Measurements from ENCODE around the gene DDX28. TPM values are rescaled to one million over a fixed set of nuclear protein-coding genes. Genes with fewer than 3 reads are reported as not detected.

The DDX28 gene
- total and polyA plus RNA-seq, 2 donors (not counting 3 experiments of a cell fraction or from before 2014, with no cell fraction given): 8.4 to 12.5 TPM

GRCh38 chr16:68003031-68003430 is 20.0 kb downstream of the DDX28 start:
- H3K27me3 ChIP-seq (ENCODE audit: control insufficient read depth in 2 of 2, insufficient read depth in 2 of 2, low read length in 2 of 2): no peaks in the 10 kb centered on the region
- no peak overlapping the region for H3K9ac ChIP-seq (replicated peaks; ENCODE audit: extremely low read depth, insufficient read depth, low read length)
- intact Hi-C loops (cut with micrococcal nuclease): no loop called here
- no peak for FAIRE-seq
- dilution Hi-C loops (cut with MboI; ENCODE audit: extremely low pct_ligation_motif_present, low sequenced_read_pairs): no loop called here
- no peak for DNase-seq (ENCODE audit: low read depth, low spot score)
- H3K4me1 ChIP-seq (ENCODE audit: control insufficient read depth, extremely low read depth, insufficient read depth, low read length): peaks cover 12% of the 10 kb centered on the region
- BruUV-seq (replicated peaks): no TSS peak
- TF ChIP-seq MAX (IDR thresholded peaks at IDR 0.05; ENCODE audit: insufficient read depth, insufficient read length) (no peak), MYC (IDR thresholded peaks at IDR 0.05; ENCODE audit: low read depth, low read length) (no peak), GATA2 (IDR thresholded peaks at IDR 0.05; ENCODE audit: insufficient read depth, insufficient read length, low read depth, low read length) (no peak), CTCF (IDR thresholded peaks at IDR 0.05; ENCODE audit: extremely low read depth in 1 of 2, insufficient read depth in 1 of 2, low read depth in 1 of 2, low read length in 2 of 2) (no peak), JUN (IDR thresholded peaks at IDR 0.05; ENCODE audit: borderline replicate concordance, insufficient read depth, insufficient read length, low read depth) (no peak), EZH2 (IDR thresholded peaks at IDR 0.05; ENCODE audit: borderline replicate concordance, low read depth, low read length, severe bottlenecking) (no peak), POLR2A (IDR thresholded peaks at IDR 0.05; ENCODE audit: low read depth, low read length) (no peak), FOS (IDR thresholded peaks at IDR 0.05; ENCODE audit: borderline replicate concordance, insufficient read depth, low read length) (no peak), POLR2AphosphoS5 (IDR thresholded peaks at IDR 0.05; ENCODE audit: insufficient read depth, low read depth, low read length) (no peak)
- no peaks in the 10 kb centered on the region for H3K36me3 ChIP-seq (ENCODE audit: control insufficient read depth in 2 of 2, extremely low read depth in 1 of 2, insufficient read depth in 2 of 2, low read length in 2 of 2)
- H2AFZ ChIP-seq (ENCODE audit: low read depth, low read length): no peak overlapping the region
- no peaks in the 10 kb centered on the region for H3K9me3 ChIP-seq (replicated peaks; ENCODE audit: control insufficient read depth, insufficient read depth, low read length)
- no peak overlapping the region for H3K4me3 ChIP-seq (replicated peaks in 1 of 3; ENCODE audit: insufficient read depth in 1 of 3, low read depth in 1 of 3, low read length in 3 of 3)
- no peaks in the 10 kb centered on the region for H4K20me1 ChIP-seq (replicated peaks; ENCODE audit: control insufficient read depth, extremely low read depth, insufficient read depth, low read length)
- ChIA-PET CTCF (interaction anchor here (1.4 to 4.4 kb wide), 4 partner anchors 11 to 38 kb away, joined by 3 to 22 read pairs (median 4); no protein-coding TSS in a partner anchor), POLR2A (no interaction called here)
- H3K4me2 ChIP-seq (ENCODE audit: insufficient read depth, low read length): no peak overlapping the region
- no peaks in the 10 kb centered on the region for H3K9me1 ChIP-seq (replicated peaks; ENCODE audit: control insufficient read depth, extremely low read depth, insufficient read depth, low read length)
- H3K79me2 ChIP-seq (ENCODE audit: control insufficient read depth, insufficient read depth, low read length): no peaks in the 10 kb centered on the region
- H3K27ac ChIP-seq (ENCODE audit: insufficient read depth, low read depth, low read length): no peak overlapping the region
